Stimulated activated naive CD8-positive, alpha-beta T cell treated with anti-CD3 and anti-CD28 coated beads, Interleukin-15, Interleukin-2, amounts not matched to agents 100 ng/mL and 50 ng/mL, for 24 hours (primary cell): ENCODE measurements around the gene NUMBL.
"Not testable (repeated sequence)": the region's sequence is repeated elsewhere in the genome, so short reads cannot be mapped to it uniquely, and the experiment has no call there.

Source experiments
- H3K27ac Mint-ChIP-seq: one replicate; pipeline ENCODE4 v1.8.0; 2021; ENCODE audit warnings: mild to moderate bottlenecking, mixed read lengths
- H3K27me3 Mint-ChIP-seq: one replicate; pipeline ENCODE4 v1.8.0; 2021; ENCODE audit warnings: mixed read lengths
- H3K36me3 Mint-ChIP-seq: one replicate; pipeline ENCODE4 v1.8.0; 2021; ENCODE audit warnings: low read depth, mixed read lengths
- H3K4me1 Mint-ChIP-seq: one replicate; pipeline ENCODE4 v1.8.0; 2021; ENCODE audit warnings: low read depth, mixed read lengths
- H3K4me3 Mint-ChIP-seq: one replicate; pipeline ENCODE4 v1.8.0; 2021; ENCODE audit warnings: mild to moderate bottlenecking, mixed read lengths
- H3K9me3 Mint-ChIP-seq: one replicate; pipeline ENCODE4 v1.8.0; 2021; ENCODE audit warnings: mixed read lengths

Gene NUMBL

GRCh38 chr19:40624369-40625153 lies 65.9 kb downstream of the NUMBL start:
- Mint-ChIP-seq H3K36me3 (peaks cover 56% of the 10 kb centered on the region), H3K4me1 (peaks cover 13% of the 10 kb centered on the region)

GRCh38 chr19:40623403-40624251 lies 66.8 kb downstream of the NUMBL start:
- Mint-ChIP-seq H3K4me3 (no peak overlapping the region), H3K27me3 (no peaks in the 10 kb centered on the region), H3K36me3 (peaks cover 65% of the 10 kb centered on the region), H3K9me3 (no peaks in the 10 kb centered on the region), H3K27ac (no peak overlapping the region), H3K4me1 (peaks cover 18% of the 10 kb centered on the region)

More at GRCh38 chr19:40624369-40625153, 65.9 kb downstream of the NUMBL start:
- not testable (repeated sequence) for H3K9me3 Mint-ChIP-seq, H3K4me3 Mint-ChIP-seq, H3K27me3 Mint-ChIP-seq
- H3K27ac Mint-ChIP-seq = peak overlapping the region; percentile 7

- Mint-ChIP-seq H3K27ac (no peak overlapping the region), H3K27me3 (no peaks in the 10 kb centered on the region), H3K36me3 (peaks cover 73% of the 10 kb centered on the region), H3K4me3 (no peak overlapping the region), H3K9me3 (no peaks in the 10 kb centered on the region), H3K4me1 (peaks cover 18% of the 10 kb centered on the region)
Measured at GRCh38 chr19:40622773-40623075, 67.7 kb downstream of the NUMBL start.

- Mint-ChIP-seq H3K27me3 (no peaks in the 10 kb centered on the region), H3K4me3 (no peak overlapping the region), H3K9me3 (no peaks in the 10 kb centered on the region), H3K4me1 (peaks cover 18% of the 10 kb centered on the region), H3K36me3 (peaks cover 72% of the 10 kb centered on the region), H3K27ac (peak overlapping the region; percentile 81)
Measured at GRCh38 chr19:40621966-40622772, 68.3 kb downstream of the NUMBL start.

- Mint-ChIP-seq H3K9me3 (no peaks in the 10 kb centered on the region), H3K4me1 (peaks cover 27% of the 10 kb centered on the region), H3K4me3 (no peak overlapping the region), H3K27ac (peak overlapping the region; percentile 28), H3K36me3 (peaks cover 71% of the 10 kb centered on the region), H3K27me3 (no peaks in the 10 kb centered on the region)
Measured at GRCh38 chr19:40621283-40621682, 69.2 kb downstream of the NUMBL start.

GRCh38 chr19:40620161-40620485 lies 70.3 kb downstream of the NUMBL start:
- Mint-ChIP-seq H3K4me1 (peaks cover 35% of the 10 kb centered on the region), H3K9me3 (no peaks in the 10 kb centered on the region), H3K27me3 (no peaks in the 10 kb centered on the region), H3K4me3 (no peak overlapping the region), H3K36me3 (peaks cover 73% of the 10 kb centered on the region), H3K27ac (peak overlapping the region; percentile 85)

- H3K4me1 Mint-ChIP-seq = peaks cover 40% of the 10 kb centered on the region
- H3K9me3 Mint-ChIP-seq = no peaks in the 10 kb centered on the region
- H3K27ac Mint-ChIP-seq = peak overlapping the region; percentile 85
- no peaks in the 10 kb centered on the region for H3K27me3 Mint-ChIP-seq
- peaks cover 68% of the 10 kb centered on the region for H3K36me3 Mint-ChIP-seq
- H3K4me3 Mint-ChIP-seq = no peak overlapping the region
Measured at GRCh38 chr19:40619333-40620160, 70.9 kb downstream of the NUMBL start.

GRCh38 chr19:40617961-40618360 lies 72.5 kb downstream of the NUMBL start:
- peaks cover 49% of the 10 kb centered on the region for H3K4me1 Mint-ChIP-seq
- H3K4me3 Mint-ChIP-seq = no peak overlapping the region
- no peaks in the 10 kb centered on the region for H3K27me3 Mint-ChIP-seq
- peaks cover 58% of the 10 kb centered on the region for H3K36me3 Mint-ChIP-seq
- H3K27ac Mint-ChIP-seq = peak overlapping the region; percentile 65
- no peaks in the 10 kb centered on the region for H3K9me3 Mint-ChIP-seq

- Mint-ChIP-seq H3K4me1 (peaks cover 56% of the 10 kb centered on the region), H3K27ac (peak overlapping the region; percentile 98), H3K36me3 (peaks cover 55% of the 10 kb centered on the region), H3K9me3 (no peaks in the 10 kb centered on the region), H3K27me3 (no peaks in the 10 kb centered on the region), H3K4me3 (no peak overlapping the region)
Measured at GRCh38 chr19:40616941-40617340, 73.5 kb downstream of the NUMBL start.

- no peaks in the 10 kb centered on the region for H3K9me3 Mint-ChIP-seq
- H3K36me3 Mint-ChIP-seq = peaks cover 49% of the 10 kb centered on the region
- peak overlapping the region; percentile 90 for H3K4me3 Mint-ChIP-seq
- peaks cover 58% of the 10 kb centered on the region for H3K4me1 Mint-ChIP-seq
- H3K27ac Mint-ChIP-seq = peak overlapping the region; percentile 98
- no peaks in the 10 kb centered on the region for H3K27me3 Mint-ChIP-seq
Measured at GRCh38 chr19:40616178-40616577, 74.3 kb downstream of the NUMBL start.
